PC-9 (cell line): Measurements from ENCODE around the gene RASIP1.

Source experiments
- CTCF ChIP-seq: fragments of 200-600 bp; sonication (generic); conservative IDR thresholded peaks from 2 replicates; pipeline ENCODE4 v1.6.1; 2017; ENCODE audit warnings: mixed run types, antibody characterized with exemption, mild to moderate bottlenecking, moderate library complexity
- EZH2 ChIP-seq: fragments of 200-600 bp; sonication (generic); IDR thresholded peaks from 2 replicates; pipeline ENCODE4 v1.8.0; 2017; ENCODE audit warnings: antibody characterized with exemption, low read depth

DNA sequence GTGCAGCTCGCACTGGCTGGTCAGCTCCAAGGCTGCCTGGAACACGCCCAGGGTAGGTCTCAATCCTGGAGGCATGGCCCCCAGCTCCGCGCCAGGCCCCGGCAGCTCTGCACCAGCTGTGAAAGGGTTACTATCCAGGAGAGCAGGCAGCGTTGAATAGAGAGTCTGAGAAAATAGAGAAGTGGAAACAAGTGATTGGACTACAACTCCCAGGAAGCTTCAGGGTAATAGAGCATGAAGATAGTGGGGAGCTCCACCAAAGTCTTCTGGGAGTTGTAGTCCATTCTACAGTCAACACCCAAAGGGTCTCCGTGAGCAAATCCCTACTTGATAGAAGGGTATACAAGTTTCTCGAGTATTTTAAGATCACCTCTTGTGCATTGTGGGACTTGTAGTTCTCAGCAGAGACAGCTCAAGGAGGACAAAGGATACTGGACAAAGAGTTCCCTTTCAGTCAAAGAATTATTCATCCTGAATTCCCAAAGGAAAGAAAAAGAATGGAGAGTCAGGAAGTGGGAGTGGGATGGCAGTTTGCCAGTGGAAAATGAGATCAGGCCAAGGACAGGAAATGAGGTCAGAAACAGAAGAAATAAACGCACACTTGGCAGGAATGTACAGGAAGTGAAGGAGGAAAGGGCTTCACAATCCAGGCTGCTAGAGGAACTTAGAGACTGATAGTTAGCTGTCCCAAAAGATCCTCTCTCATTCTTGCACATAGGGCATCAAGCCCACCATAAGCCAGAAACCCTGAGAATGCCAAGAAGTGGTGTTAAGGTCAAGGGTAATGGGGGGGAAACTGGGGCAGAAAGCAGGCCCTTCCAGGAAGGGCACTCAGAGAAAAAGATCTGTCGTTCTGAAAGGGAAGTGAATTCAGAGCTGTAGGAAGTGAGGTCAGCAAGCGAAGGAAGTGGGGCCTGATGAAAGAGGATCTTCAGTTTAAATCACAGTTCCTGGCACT, 15.3 kb downstream of the RASIP1 start:
- no peak for TF ChIP-seq EZH2
- no peak for TF ChIP-seq CTCF
